ENCODE results near the gene ITPRID2. TPM values are rescaled to one million over a fixed set of nuclear protein-coding genes. Genes with fewer than 3 reads are reported as not detected.

ITPRID2 gene
- total and polyA plus RNA-seq, 2 of the 8 experiments (the other 6 are each of a cell fraction or from before 2014, with no cell fraction given): 1.9 to 12.6 TPM

DNA sequence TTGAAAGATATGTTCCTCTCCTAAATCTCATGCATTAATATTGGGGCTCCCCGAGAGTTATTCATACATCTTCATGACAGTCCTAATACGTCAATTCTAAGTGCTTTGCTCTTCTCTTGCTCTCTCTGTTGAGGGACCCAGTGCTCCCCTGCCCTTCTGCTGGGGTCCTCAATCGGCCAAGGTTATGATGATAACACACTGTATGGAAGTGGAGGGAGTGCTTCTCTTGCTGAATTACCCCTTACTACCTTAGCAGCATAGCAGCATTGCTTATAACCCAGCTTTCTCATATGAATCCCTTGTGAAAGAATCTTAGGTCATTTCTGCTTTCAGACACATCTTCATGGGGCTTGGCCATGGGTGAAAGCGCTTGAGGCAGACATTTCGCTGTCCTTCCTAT lies 43.2 kb downstream of the ITPRID2 start:
- no peak for FAIRE-seq
- Histone ChIP-seq H3K4me1 (replicated peaks in 1 of 4; ENCODE audit: control insufficient read depth in 3 of 4, insufficient read depth in 4 of 4, low read length in 3 of 4) (no peaks in the 10 kb centered on the region), H3K79me2 (ENCODE audit: control insufficient read depth in 1 of 2, insufficient read depth in 2 of 2, low read length in 2 of 2) (no peaks in the 10 kb centered on the region), H3K9ac (replicated peaks in 1 of 4; ENCODE audit: extremely low read depth in 1 of 4, low read depth in 3 of 4, low read length in 3 of 4) (no peak overlapping the region), H4K8ac (ENCODE audit: extremely low read depth, insufficient read depth, low read length) (no peak overlapping the region), H4K91ac (replicated peaks; ENCODE audit: insufficient read length, low read length) (no peak overlapping the region), H2AK5ac (ENCODE audit: low read depth, low read length) (no peak overlapping the region), H3K18ac (ENCODE audit: extremely low read depth, low read length) (no peak overlapping the region), H3K27me3 (replicated peaks in 1 of 4; ENCODE audit: control insufficient read depth in 3 of 4, extremely low read depth in 1 of 4, insufficient read depth in 3 of 4, low read length in 3 of 4) (no peaks in the 10 kb centered on the region), H3K27ac (ENCODE audit: low read depth, low read length) (no peak overlapping the region), H3K23ac (ENCODE audit: insufficient read length) (no peak overlapping the region), H4K5ac (ENCODE audit: insufficient read length, low read depth, low read length) (no peak overlapping the region), H3K79me1 (ENCODE audit: low read depth, low read length) (no peaks in the 10 kb centered on the region), H3K9me3 (ENCODE audit: insufficient read depth in 2 of 2, low read depth in 1 of 2, low read length in 1 of 2) (no peaks in the 10 kb centered on the region), H3K56ac (replicated peaks; ENCODE audit: insufficient read length, low read depth, low read length) (no peak overlapping the region), H2BK20ac (ENCODE audit: low read length) (no peak overlapping the region), H2BK12ac (ENCODE audit: low read depth, low read length) (no peak overlapping the region), H3K14ac (ENCODE audit: insufficient read length) (no peak overlapping the region), H3K23me2 (ENCODE audit: low read depth, low read length) (no peaks in the 10 kb centered on the region), H2BK120ac (replicated peaks; ENCODE audit: low read depth, low read length) (no peak overlapping the region), H3K4me2 (ENCODE audit: insufficient read depth in 1 of 2, low read depth in 2 of 2, low read length in 2 of 2) (no peak overlapping the region), H2BK15ac (ENCODE audit: low read length) (no peak overlapping the region), H3K4me3 (ENCODE audit: extremely low read depth in 1 of 4, insufficient read depth in 2 of 4, low read depth in 3 of 4, low read length in 4 of 4) (no peak overlapping the region), H2BK5ac (ENCODE audit: low read depth, low read length) (no peak overlapping the region), H2AFZ (ENCODE audit: low read length) (no peak overlapping the region; the same call in 1 of the 2 replicates), H4K20me1 (replicated peaks in 1 of 2; ENCODE audit: control insufficient read depth in 1 of 2, insufficient read depth in 2 of 2, low read length in 2 of 2) (no peaks in the 10 kb centered on the region), H3K4ac (replicated peaks; ENCODE audit: insufficient read length, low read depth, low read length) (no peak overlapping the region), H3K36me3 (ENCODE audit: control insufficient read depth in 2 of 4, insufficient read depth in 4 of 4, low read length in 3 of 4) (no peaks in the 10 kb centered on the region)
- ChIA-PET CTCF (ENCODE audit: partially characterized antibody) (interaction anchor here (0.6 to 2.3 kb wide), 3 partner anchors 16 to 715 kb away, joined by 4 to 6 read pairs (median 5); no protein-coding TSS in a partner anchor), POLR2A (ENCODE audit: partially characterized antibody) (no interaction called here)
- DNase-seq (ENCODE audit: low read depth in 1 of 2, low spot score in 2 of 2): no peak
- TF ChIP-seq, protein P1, sequence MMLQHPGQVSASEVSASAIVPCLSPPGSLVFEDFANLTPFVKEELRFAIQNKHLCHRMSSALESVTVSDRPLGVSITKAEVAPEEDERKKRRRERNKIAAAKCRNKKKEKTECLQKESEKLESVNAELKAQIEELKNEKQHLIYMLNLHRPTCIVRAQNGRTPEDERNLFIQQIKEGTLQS (IDR thresholded peaks at IDR 0.05; ENCODE audit: insufficient read depth, low read depth, low read length): no peak
- TF ChIP-seq SP1 (IDR thresholded peaks at IDR 0.05; ENCODE audit: low read depth, low read length): no peak
- TF ChIP-seq, protein P2, sequence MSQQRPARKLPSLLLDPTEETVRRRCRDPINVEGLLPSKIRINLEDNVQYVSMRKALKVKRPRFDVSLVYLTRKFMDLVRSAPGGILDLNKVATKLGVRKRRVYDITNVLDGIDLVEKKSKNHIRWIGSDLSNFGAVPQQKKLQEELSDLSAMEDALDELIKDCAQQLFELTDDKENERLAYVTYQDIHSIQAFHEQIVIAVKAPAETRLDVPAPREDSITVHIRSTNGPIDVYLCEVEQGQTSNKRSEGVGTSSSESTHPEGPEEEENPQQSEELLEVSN (IDR thresholded peaks at IDR 0.05): no peak
- no peak for TF ChIP-seq NANOG (IDR thresholded peaks at IDR 0.05; ENCODE audit: insufficient read depth, low read depth, low read length, poor library complexity, severe bottlenecking)
- no peak for TF ChIP-seq ASH2L (IDR thresholded peaks at IDR 0.05; ENCODE audit: low read length)
- WGBS, 2 experiments (ENCODE audit: extremely low coverage in 1 of 2, insufficient coverage in 1 of 2, insufficient read length in 1 of 2, insufficient replicate concordance in 2 of 2, low coverage in 1 of 2, low lambda C conversion rate in 2 of 2, missing lambda C conversion rate in 1 of 2): 92% methylated on average over 5 of the region's 5 CpGs; no CpG with 5 or more reads in 1 of the 2 experiments

Measured in H1 (cell line).